Measurements from ENCODE around the gene CYTH1.
"Not testable (repeated sequence)": the region's sequence is repeated elsewhere in the genome, so short reads cannot be mapped to it uniquely, and the experiment has no call there.

Gene CYTH1

DNA sequence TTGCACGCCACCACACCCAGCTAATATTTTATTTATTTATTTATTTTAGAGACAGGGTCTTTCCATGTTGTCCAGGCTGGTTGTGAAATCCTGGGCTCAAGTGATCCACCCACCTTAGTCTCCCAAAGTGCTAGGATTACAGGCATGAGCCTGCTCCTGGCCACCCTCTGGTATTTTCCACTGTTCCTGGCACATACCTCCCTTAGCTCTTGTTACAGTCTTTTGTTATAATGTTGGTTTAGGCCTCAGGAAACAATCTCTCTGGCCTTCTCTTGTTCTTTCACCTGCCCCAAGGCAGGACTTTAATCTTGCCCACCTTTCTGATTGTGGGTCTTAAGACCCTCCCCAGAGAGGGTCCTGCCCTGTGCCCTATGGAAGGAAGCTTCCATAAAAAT lies 3.6 kb upstream of the CYTH1 start:
- no peak for DNase-seq

GRCh38 chr17:78785011-78785662 lies 3.1 kb upstream of the CYTH1 start:
- DNase-seq, result no peak

GRCh38 chr17:78784352-78784751 lies 2.3 kb upstream of the CYTH1 start:
- DNase-seq, result no peak

DNA sequence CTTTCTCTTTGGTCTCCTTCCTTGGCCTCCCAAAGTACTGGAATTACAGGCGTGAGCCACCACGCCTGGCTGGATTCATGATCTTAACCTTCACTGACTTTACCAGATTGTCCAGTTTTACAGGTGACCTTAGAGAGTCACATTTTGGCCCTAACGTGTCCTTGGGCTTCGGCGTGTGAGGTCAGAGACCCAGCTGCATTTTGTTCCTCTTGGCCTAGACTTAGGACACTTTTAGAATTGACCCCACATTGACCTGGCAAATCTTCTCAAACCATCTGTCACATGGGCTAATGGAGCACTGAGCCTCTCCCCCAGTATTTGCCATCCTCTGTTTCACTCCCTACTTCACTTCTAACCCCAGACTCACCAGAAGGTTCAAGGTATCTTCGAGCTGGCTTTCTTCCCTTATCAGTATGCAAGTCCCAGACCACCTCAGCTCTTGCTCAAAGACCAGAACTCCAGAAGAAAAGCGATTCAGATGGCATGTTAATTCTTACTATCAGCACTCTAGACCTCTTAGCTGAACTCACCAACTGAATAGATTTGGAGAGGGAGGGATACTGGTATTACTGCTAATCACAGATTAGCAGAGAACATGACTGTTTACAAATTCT lies 1.7 kb upstream of the CYTH1 start:
- DNase-seq, result no peak

DNA sequence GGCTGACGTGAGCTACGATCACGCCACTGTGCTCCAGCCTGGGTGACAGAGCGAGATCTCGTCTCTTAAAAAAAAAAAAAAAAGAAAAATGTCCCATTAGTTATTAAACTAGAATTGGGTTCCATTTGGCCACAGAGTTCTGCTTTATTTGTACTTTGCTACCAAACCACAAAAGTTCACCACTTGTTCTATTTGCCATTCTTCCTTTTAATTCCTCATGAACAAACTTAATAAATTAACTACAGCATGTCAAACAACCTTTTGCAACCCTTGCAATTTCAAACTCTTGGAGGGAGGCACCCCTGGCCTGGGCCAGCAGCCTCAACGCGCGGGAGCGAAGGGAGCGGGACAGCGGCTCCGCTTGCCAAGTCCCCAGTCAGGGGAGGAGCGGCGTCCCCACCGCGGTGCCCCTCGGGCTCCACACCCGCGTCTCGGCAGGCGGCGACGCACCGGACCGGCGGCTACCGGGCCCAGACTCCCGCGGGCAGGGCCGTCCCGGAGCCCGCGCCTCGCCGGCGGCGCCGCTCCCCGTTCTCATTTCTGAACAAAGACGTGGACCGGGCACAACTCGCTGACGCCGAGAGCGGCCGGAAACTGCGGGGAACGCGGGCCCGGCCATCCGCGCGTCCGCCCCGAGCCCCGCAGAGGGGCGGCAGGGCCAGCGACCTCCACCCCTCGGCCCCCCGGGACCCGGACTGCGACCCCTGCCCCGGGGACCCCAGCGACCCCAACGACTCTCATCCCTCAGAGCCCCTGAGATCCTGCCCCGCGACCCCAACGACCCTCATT lies 775 bp downstream of the CYTH1 start:
- peak; percentile 11 for DNase-seq

GRCh38 chr17:78780335-78780734 lies 1.7 kb downstream of the CYTH1 start:
- no peak for DNase-seq

- no peak for DNase-seq
Measured at GRCh38 chr17:78779850-78780249, 2.2 kb downstream of the CYTH1 start.

DNA sequence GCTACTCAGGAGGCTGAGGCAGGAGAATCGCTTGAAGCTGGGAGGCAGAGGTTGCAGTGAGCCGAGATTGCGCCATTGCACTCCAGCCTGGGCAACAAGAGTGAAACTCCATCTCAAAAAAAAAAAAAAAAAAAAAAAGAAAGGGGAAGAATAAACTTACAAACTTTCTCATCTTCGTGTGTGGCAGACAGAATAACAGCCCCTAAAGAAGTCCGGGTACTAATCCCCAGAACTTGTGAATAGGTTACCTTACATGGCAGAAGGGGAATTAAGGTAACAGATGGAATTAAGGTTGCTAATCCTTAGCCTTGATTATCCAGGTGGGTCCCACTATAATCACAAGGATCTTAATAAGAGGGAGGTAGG lies 2.8 kb downstream of the CYTH1 start:
- not testable (repeated sequence) for DNase-seq

DNA sequence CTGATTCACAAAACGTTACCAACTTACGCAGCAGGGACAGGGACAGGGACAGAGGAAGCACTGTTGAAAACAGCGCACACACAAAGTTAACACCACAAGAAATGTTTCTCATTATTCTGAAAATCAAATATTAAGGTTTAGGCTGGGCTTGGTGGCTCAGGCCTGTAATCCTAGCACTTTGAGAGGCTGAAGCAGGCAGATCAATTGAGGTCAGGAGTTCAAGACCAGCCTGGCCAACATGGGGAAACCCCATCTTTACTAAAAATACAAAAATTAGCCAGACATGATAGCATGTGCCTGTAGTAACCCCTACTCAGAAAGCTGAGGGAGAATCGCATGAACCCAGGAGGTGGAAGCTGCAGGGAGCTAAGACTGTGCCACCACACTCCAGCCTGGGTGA lies 4.2 kb downstream of the CYTH1 start:
- DNase-seq, result no peak

- DNase-seq, result no peak
Measured at GRCh38 chr17:78774956-78775571, 7.0 kb downstream of the CYTH1 start.

DNA sequence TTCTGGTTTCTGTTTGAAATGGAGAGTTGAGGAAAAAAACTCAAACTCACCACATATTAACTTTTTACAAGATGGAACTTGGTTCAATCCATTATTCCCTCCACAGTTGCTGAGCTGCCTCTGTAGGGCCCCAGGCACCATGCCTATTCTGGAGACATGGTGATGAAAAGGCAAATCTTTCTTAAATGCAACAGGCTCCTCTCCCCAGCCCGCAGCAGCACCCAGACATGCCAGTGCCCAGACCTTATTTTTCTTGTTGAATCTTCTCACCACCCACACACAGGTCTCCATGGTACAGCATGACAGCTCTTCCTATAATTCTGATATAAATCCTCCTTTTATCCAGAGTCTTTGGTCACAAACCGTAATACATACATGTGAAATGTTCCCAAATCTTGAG lies 7.6 kb downstream of the CYTH1 start:
- no peak for DNase-seq

GRCh38 chr17:78771758-78772382 lies 10.2 kb downstream of the CYTH1 start:
- no peak for DNase-seq

DNA sequence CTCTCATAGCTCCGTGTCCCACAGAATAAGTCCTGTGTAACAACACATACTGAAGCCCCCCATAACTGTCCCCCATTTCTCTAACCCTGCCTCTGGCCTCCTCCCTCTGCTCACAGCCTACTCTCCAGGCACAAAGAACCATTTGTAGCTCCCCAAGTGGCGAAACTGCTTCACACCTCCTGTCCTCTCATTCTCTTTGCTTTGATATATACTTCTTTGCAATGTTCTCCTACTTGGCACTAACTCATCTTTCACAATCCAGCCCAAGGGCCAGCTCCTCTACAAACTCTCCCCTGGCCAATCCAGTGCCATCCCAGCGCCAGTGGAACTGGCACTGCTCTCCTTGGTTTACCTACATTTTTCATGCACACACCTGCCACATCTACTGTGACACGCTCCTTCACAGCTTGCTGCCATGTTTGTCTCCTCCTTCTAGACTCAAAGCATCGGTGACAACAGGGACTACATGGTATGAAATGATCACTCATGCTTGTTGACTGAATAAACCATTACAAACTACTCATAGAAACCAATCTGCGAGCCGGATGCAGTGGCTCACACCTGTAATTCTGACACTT lies 12.8 kb downstream of the CYTH1 start:
- DNase-seq, result no peak

- peak; percentile 17 for DNase-seq
Measured at GRCh38 chr17:78767806-78768205, 14.3 kb downstream of the CYTH1 start.

DNA sequence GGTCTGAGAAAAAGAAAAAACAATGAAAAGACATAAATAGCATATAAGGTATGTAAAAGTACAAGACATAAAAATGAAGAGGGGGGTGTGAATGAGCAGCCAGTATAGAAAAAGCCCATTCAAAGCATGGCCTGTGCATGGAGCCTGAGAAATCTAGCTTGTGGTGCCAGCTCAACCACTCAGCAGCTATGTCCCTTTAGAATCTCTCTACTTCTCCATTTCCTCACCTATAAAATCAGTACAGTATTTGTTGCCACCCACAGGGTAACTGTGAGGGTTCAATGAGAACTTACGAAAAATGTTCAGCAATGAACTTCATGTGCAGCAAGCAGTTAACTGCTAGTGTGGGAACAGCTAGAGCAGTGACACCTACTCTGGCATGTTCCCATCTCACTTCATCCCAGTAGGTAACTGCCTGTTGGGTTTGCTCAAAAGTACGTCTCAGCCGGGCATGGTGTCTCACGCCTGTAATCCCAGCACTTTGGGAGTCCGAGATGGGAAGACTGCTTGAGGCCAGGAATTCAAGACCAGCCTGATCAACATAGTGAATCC lies 15.3 kb downstream of the CYTH1 start:
- DNase-seq, result no peak

GRCh38 chr17:78766225-78766624 lies 15.8 kb downstream of the CYTH1 start:
- no peak for DNase-seq

- DNase-seq, result no peak
Measured at GRCh38 chr17:78765821-78766220, 16.3 kb downstream of the CYTH1 start.

GRCh38 chr17:78764871-78765270 lies 17.2 kb downstream of the CYTH1 start:
- no peak for DNase-seq

DNA sequence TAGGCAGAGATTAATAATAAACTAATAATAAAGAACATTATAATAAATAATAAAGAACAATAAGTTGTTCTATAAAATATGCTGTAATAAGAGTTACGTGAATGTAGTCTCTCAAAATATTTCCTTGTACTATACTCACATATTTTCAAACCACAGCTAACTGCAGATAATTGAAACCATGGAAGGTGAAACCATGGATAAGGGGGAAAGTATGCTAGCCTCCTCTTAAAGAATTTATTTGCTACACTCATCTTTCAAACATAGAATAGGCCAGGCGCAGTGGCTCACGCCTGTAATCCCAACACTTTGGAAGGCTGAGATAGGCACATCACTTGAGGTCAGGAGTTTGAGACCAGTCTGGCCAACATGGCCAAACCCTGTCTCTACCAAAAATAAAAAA lies 18.5 kb downstream of the CYTH1 start:
- DNase-seq, result no peak

GRCh38 chr17:78761789-78762406 lies 20.2 kb downstream of the CYTH1 start:
- no peak for DNase-seq

GRCh38 chr17:78759969-78760352 lies 22.1 kb downstream of the CYTH1 start:
- DNase-seq, result no peak

Measured in NCI-H526 treated with DMSO at 0.1 percent for 48 hours (cell line).